ENCODE results near the gene EEFSEC. TPM values are rescaled to one million over a fixed set of nuclear protein-coding genes. Genes with fewer than 3 reads are reported as not detected.

EEFSEC gene
- total RNA-seq, 1 experiment from 2014 or later: 14.6 TPM

DNA sequence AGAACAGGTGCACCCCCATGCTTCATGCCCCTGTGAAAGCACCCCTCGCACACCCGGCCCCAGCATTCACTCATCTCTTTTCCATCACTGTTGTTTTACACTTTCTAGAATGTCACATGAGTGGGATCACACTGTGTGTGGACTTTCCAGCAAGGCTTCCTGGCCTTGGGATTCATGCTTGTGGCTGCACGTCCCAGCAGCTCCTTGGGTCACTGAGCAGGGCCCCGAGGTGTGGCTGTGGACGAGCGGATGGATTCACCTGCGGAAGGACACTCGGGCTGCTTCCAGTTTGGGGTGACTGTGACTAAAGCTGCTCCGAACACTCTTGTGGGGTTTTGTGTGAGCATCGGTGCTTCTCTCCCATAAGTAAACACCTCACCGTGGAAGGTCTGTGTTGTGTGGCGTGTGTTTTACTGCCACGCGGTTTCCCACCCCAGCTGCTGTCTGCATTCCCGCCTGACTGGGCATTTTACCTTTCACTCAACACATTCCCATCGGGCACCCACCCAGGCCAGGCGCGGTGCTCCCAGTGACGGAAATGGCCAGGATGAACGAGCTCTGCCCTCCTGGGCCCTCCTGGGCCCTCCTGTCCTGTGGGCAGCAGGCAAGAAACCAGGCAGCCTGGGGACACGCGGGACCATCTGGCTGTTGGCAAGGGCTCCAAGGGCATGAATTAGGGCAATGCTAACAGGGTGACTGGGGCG, 272.0 kb downstream of the EEFSEC start:
- TF ChIP-seq, protein P1, sequence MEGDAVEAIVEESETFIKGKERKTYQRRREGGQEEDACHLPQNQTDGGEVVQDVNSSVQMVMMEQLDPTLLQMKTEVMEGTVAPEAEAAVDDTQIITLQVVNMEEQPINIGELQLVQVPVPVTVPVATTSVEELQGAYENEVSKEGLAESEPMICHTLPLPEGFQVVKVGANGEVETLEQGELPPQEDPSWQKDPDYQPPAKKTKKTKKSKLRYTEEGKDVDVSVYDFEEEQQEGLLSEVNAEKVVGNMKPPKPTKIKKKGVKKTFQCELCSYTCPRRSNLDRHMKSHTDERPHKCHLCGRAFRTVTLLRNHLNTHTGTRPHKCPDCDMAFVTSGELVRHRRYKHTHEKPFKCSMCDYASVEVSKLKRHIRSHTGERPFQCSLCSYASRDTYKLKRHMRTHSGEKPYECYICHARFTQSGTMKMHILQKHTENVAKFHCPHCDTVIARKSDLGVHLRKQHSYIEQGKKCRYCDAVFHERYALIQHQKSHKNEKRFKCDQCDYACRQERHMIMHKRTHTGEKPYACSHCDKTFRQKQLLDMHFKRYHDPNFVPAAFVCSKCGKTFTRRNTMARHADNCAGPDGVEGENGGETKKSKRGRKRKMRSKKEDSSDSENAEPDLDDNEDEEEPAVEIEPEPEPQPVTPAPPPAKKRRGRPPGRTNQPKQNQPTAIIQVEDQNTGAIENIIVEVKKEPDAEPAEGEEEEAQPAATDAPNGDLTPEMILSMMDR (IDR thresholded peaks at IDR 0.05; ENCODE audit: unreplicated experiment): no peak
- POLR2A ChIA-PET: interaction anchor here (0.7 to 1.2 kb wide), 2 partner anchors 9 to 11 kb away, joined by 3 read pairs; no protein-coding TSS in a partner anchor
- H3K27ac Mint-ChIP-seq (ENCODE audit: low read depth, unreplicated experiment): no peak overlapping the region
- H3K36me3 Mint-ChIP-seq (ENCODE audit: insufficient read depth, unreplicated experiment): peaks cover 11% of the 10 kb centered on the region
- no peak for DNase-seq (ENCODE audit: unreplicated experiment)
- no TSS peak for BruUV-seq (replicated peaks)
- H3K4me3 Mint-ChIP-seq (ENCODE audit: unreplicated experiment): no peak overlapping the region
- no peaks in the 10 kb centered on the region for H3K9me3 Mint-ChIP-seq (ENCODE audit: unreplicated experiment)
- CTCF ChIA-PET: interaction anchor here (0.5 to 4.6 kb wide), 24 partner anchors 11 to 903 kb away, joined by 3 to 67 read pairs (median 3); no protein-coding TSS in a partner anchor
- intact Hi-C loops (cut with micrococcal nuclease): no loop called here
- H3K27me3 Mint-ChIP-seq (ENCODE audit: insufficient read depth, unreplicated experiment): peaks cover 26% of the 10 kb centered on the region
- no peaks in the 10 kb centered on the region for H3K4me1 Mint-ChIP-seq (ENCODE audit: insufficient read depth, unreplicated experiment)

DNA sequence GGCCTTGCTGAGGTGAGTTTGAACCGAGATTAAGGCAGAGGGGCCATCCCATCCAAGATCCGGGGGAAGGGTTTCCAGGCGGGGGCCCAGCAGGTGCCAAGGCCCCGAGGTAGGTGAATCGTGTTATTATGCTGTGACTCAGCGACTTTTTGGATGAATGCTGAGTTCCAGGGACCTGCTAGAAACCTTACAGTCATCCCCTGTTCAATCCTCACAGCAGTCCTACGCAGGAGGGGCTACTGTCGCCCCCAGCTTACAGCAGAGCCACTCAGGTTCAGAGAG, 272.5 kb downstream of the EEFSEC start:
- H3K27ac Mint-ChIP-seq (ENCODE audit: low read depth, unreplicated experiment): no peak overlapping the region

DNA sequence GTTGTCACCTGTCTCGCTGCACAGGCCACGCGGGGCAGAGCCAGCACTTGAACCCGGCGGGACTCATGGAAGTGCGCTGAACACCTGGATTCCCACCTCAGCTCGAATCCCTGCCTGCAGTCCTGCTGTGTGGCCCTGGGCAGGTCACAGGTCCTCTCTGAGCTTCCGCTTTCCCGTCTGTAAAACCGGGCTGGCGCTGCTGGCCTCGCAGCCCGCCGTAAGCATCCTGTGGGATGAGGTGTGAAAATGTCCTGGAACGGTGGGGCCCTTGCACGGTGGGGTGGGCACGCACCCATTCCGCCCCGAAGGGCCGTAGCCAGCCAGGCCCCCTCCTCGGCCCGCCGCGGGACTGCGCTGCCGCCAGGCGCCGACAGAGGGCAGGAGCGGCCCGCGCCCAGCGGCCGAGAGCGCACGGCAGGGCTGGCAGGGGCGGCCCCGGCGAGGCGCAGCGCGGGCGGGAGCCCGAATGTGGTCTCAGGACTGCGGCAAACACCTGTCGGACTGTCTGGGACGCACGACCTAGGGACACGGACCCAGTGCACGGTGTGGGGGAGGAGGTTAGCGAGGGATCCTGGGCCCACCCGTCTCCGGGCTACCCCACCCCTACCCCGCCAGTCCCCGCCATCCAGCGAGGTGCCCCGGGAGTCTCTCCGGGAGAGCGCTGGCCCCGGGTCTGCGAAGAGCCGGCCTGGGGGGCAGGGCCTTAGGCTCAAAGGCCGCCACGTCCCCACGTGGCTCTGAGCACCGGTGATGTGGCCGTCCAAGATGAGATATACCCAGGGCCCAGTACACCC, 273.0 kb downstream of the EEFSEC start:
- H3K27me3 Mint-ChIP-seq (ENCODE audit: insufficient read depth, unreplicated experiment): peaks cover 35% of the 10 kb centered on the region
- BruUV-seq (replicated peaks): no TSS peak
- intact Hi-C loops (cut with micrococcal nuclease): loop anchor here (1.0 kb wide), 2 partner anchors 71 to 158 kb away; no protein-coding TSS in a partner anchor
- TF ChIP-seq, protein P1 (IDR thresholded peaks at IDR 0.05; ENCODE audit: unreplicated experiment): peak; percentile 92
- H3K36me3 Mint-ChIP-seq (ENCODE audit: insufficient read depth, unreplicated experiment): peaks cover 11% of the 10 kb centered on the region
- CTCF ChIA-PET: interaction anchor here (0.5 to 4.6 kb wide), 29 partner anchors 10 to 904 kb away, joined by 3 to 67 read pairs (median 3); no protein-coding TSS in a partner anchor
- H3K9me3 Mint-ChIP-seq (ENCODE audit: unreplicated experiment): no peaks in the 10 kb centered on the region
- no peak overlapping the region for H3K4me3 Mint-ChIP-seq (ENCODE audit: unreplicated experiment)
- H3K4me1 Mint-ChIP-seq (ENCODE audit: insufficient read depth, unreplicated experiment): no peaks in the 10 kb centered on the region
- no peak overlapping the region for H3K27ac Mint-ChIP-seq (ENCODE audit: low read depth, unreplicated experiment)
- POLR2A ChIA-PET: interaction anchor here (0.7 to 1.2 kb wide), 2 partner anchors 8 to 12 kb away, joined by 3 read pairs; no protein-coding TSS in a partner anchor
- peak; percentile 30 for DNase-seq (ENCODE audit: unreplicated experiment)

More for the DNA sequence above, 272.5 kb downstream of the EEFSEC start:
- no peaks in the 10 kb centered on the region for H3K9me3 Mint-ChIP-seq (ENCODE audit: unreplicated experiment)
- intact Hi-C loops (cut with micrococcal nuclease): loop anchor here (1.0 kb wide), 2 partner anchors 72 to 159 kb away; no protein-coding TSS in a partner anchor
- ChIA-PET POLR2A (interaction anchor here (0.7 to 1.2 kb wide), 2 partner anchors 8 to 11 kb away, joined by 3 read pairs; no protein-coding TSS in a partner anchor), CTCF (interaction anchor here (0.5 to 4.6 kb wide), 21 partner anchors 10 to 904 kb away, joined by 3 to 67 read pairs (median 3); no protein-coding TSS in a partner anchor)
- DNase-seq (ENCODE audit: unreplicated experiment): no peak
- no TSS peak for BruUV-seq (replicated peaks)
- H3K36me3 Mint-ChIP-seq (ENCODE audit: insufficient read depth, unreplicated experiment): peaks cover 11% of the 10 kb centered on the region
- peaks cover 29% of the 10 kb centered on the region for H3K27me3 Mint-ChIP-seq (ENCODE audit: insufficient read depth, unreplicated experiment)
- TF ChIP-seq, protein P1 (IDR thresholded peaks at IDR 0.05; ENCODE audit: unreplicated experiment): no peak
- no peaks in the 10 kb centered on the region for H3K4me1 Mint-ChIP-seq (ENCODE audit: insufficient read depth, unreplicated experiment)
- H3K4me3 Mint-ChIP-seq (ENCODE audit: unreplicated experiment): no peak overlapping the region

Data from MCF 10A (cell line).